Ascending aorta (tissue), 2 donors: ENCODE results near the gene PROB1. TPM values are rescaled to one million over a fixed set of nuclear protein-coding genes. Genes with fewer than 3 reads are reported as not detected.
A peak's percentile ranks its signal among the peaks of the same experiment; 100 is the strongest.

ENCODE experiments used
- DNase-seq, 2 donors: peaks; one replicate each; pipeline ENCODE4 v3.0.0-alpha.2; 2019; ENCODE audit warnings: low spot score in 2 of 2
- H3K27ac ChIP-seq, 2 donors: fragments of 200-600 bp; sonication (generic); one replicate each; pipeline ENCODE4 v1.5.1; 2016 to 2017; ENCODE audit warnings: mild to moderate bottlenecking in 1 of 2
- H3K27me3 ChIP-seq: fragments of 200-600 bp; sonication (generic); one replicate; pipeline ENCODE4 v1.5.1; 2017
- H3K36me3 ChIP-seq, 2 donors: fragments of 200-600 bp; sonication (generic); one replicate each; pipeline ENCODE4 v1.5.1; 2016
- H3K4me1 ChIP-seq, 2 donors: fragments of 200-600 bp; sonication (generic); one replicate each; pipeline ENCODE4 v1.5.1; 2016 to 2017; ENCODE audit warnings: mild to moderate bottlenecking in 1 of 2
- H3K4me3 ChIP-seq, 2 donors: fragments of 200-600 bp; sonication (generic); one replicate each; pipeline ENCODE4 v1.5.1; 2016 to 2017; ENCODE audit warnings: mild to moderate bottlenecking in 1 of 2
- H3K9me3 ChIP-seq, 2 donors: fragments of 200-600 bp; sonication (generic); one replicate each; pipeline ENCODE4 v1.5.1; 2016
- CTCF ChIP-seq, 3 experiments: fragments of 200-600 bp in 2 of 3; fragments of 450-650 bp in 1 of 3; sonication (generic) in 2 of 3; IDR thresholded peaks; one replicate each; pipeline ENCODE4 v1.5.1; 2016 to 2019; ENCODE audit warnings: antibody characterized with exemption in 3 of 3, mild to moderate bottlenecking in 1 of 3, moderate library complexity in 1 of 3
- intact Hi-C: fragments of 100-400 bp; cut with DNase I; formaldehyde crosslinking; loops from one replicate; pipeline ENCODE4 v1.15.1; 2023
- total RNA-seq: library from RNA; depleted of rRNA; stranded (reverse); fragments of >200 nt; gene quantifications from one replicate; pipeline ENCODE4 v1.1.0, GENCODE V29; 2016

PROB1 gene
- total RNA-seq, 1 donor from 2014 or later: 4.3 TPM

DNA sequence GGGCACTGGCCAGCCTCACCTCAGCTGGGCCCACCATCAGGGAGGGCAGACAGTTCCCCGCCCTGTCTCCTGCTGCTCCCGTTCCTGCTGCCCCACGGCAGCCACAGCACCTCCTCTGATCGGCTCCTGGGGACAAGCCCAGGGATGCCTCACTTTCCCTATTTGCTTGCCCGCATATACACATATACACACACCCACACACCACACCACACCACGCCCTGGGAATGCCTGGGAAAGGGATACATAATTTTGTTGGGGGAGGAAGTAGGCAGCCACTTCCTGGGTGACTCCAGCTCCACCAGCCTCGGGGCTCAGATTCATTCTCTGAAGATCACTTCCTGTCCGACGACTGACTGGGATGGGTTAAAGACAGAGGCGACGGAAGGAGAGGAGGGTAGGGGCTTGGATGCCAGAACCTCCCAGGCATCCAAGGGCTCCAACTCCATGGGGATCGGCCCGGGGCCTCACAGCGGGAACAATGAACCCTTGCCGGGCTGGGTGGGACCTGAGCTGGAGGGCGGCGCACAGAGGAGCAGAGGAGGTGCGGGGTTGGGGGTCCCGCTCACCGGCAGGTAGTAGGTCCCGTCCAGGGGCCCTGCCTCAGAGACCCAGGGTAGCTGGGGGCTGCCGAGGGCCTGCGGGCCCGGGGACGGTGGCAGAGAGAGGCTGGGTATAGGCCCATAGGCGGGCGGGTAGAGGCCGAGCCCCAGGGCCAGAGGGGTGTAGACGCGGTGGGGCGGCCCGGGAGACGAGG is 3.2 kb downstream of the PROB1 start:
- Histone ChIP-seq H3K4me3 (peak overlapping the region in 1 of 2 donors; percentile 65), H3K4me1 (peaks cover 3 to 28% of the 10 kb centered on the region in 2 donors), H3K27me3 (no peaks in the 10 kb centered on the region), H3K27ac (no peak overlapping the region), H3K9me3 (no peaks in the 10 kb centered on the region), H3K36me3 (no peaks in the 10 kb centered on the region)
- TF ChIP-seq CTCF (IDR thresholded peaks at IDR 0.05): no peak
- DNase-seq: no peak
- intact Hi-C loops: no loop called here

DNA sequence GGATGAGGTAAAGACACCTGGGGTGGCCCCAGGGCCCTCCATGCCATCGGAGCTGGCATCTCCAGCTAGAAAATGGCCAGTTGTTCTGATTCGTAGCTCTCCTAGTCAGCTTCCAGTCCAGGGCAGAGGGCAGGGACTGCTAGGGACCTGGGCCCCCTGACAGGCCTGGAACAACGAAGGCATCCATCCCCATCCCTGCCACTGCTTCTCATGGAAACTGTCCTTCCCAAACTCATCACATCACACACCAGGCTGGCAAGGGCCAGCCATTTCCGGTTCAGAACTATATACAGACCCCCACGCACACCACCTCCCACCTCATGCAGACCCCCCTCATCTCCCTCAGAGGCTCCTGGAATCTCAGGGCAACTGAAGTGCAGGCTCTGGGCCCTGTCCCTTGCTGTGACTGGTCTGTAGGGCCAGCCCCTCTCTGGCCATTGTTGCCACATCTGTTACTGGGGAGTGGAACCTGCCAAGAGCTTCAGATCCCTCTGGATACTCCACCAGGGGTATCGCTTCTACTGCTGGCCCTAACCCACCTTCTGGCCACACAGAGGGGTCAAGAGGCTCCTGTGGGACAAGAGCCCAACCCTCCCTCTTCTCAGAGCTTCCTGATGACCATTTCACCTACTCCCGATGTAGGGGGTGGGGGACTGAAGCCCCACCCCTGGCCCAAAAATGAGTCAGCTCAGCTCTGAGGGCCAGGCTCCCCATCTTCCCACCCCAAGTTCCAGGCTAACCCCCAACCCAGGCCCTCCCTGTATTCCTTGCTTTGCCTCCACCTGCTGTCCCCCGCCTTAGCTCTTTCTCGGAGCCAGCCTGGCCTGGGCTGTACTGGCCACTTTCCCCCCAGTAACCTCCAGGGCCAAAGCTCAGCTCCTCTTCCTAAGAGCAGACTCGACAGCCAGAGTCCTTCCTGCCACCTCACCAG is 4.0 kb downstream of the PROB1 start:
- Histone ChIP-seq H3K9me3 (no peaks in the 10 kb centered on the region), H3K4me3 (no peak overlapping the region), H3K36me3 (no peaks in the 10 kb centered on the region), H3K4me1 (peaks cover 3 to 28% of the 10 kb centered on the region in 2 donors), H3K27ac (no peak overlapping the region), H3K27me3 (no peaks in the 10 kb centered on the region)
- no peak for TF ChIP-seq CTCF (IDR thresholded peaks at IDR 0.05)
- DNase-seq: no peak
- intact Hi-C loops: no loop called here

DNA sequence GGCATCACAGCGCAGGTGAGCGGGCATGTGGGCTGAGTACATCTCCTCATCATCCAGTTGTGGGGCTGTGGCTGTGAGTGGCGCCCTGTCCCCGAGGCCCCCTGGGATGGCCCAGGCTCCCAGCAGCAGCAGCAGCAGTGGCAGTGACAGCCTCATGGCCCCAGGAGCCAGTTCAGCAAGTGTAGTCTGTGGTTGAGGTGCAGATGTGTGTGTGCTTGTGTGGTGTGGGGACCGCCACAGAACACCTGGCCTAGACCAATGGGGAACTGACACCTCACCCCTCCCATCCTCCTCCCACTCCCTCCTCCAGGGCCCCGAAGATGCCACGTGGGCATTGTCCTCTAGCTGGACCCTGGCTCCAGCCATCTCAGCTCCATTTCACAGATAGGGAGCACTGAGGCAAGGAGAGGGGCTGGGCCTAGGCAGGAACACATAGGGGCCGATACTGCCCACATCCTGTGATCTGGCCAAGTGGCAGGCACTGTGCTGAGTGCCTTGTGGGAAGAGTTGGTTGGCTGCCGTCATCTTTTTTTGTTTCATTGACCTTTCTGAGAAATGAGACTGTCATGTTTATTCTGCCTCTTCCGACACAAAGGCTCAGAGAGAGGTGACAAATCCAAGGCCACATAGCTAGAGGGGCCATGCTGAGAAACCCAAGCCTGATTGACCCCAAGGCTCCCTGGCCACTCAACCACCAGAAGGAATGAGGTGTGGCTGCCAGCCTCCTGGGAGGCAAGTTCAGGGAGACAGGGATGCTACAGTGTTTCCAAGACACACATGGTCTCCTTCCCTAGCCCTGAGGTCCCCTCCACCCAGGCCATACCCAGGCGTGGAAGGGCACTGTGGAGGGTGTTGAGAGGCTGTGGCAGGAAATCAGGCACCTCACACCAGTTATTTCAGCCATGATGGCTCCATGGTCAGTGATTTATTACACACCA is 4.9 kb downstream of the PROB1 start, which contains the start of gene MZB1:
Gene MZB1 (minus strand): TSS at position 213 of the 938 bp plus-strand sequence. CDS start 57 bp downstream, at position 156.
- Histone ChIP-seq H3K27me3 (no peaks in the 10 kb centered on the region), H3K9me3 (no peaks in the 10 kb centered on the region), H3K36me3 (no peaks in the 10 kb centered on the region), H3K4me3 (no peak within 1 kb of the TSS), H3K27ac (no peak within 1 kb of the TSS), H3K4me1 (peaks cover 3 to 26% of the 10 kb centered on the region in 2 donors)
- TF ChIP-seq CTCF (IDR thresholded peaks at IDR 0.05): no peak
- intact Hi-C loops: no loop called here
- no peak for DNase-seq

DNA sequence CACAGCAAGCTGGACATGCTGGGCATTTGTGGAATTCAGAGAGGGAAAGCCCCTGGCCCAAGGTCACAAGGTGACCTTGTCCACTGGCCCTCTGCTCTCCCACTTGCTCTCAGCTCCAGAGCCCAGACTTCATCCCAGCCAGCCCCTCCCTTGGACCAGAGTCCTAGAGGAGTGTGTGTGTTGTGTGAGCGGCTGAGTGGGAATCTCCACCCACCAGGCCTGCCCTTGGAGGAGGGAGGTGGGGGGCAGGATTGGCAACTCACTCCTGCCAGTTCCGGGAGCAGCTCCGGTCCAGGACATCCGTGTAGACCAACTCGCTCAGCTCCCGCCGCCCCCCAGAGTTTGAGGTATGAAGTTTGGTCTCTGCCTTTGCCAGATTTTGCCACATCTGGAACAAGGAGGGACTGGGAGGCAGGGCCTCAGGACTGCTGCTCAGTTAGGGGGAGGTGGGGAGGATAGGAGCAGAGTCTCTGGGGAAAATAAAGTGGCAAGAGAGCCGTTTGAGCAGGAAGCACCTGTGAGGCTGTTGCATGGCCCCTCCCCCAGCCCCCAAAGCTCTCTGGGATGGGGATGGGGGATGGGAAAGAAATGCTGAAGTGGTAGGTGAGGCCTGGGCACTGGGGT is 6.6 kb downstream of the PROB1 start:
- Histone ChIP-seq H3K4me3 (no peak overlapping the region), H3K9me3 (no peaks in the 10 kb centered on the region), H3K27ac (no peak overlapping the region), H3K4me1 (peaks cover 3 to 10% of the 10 kb centered on the region in 2 donors), H3K27me3 (no peaks in the 10 kb centered on the region), H3K36me3 (no peaks in the 10 kb centered on the region)
- DNase-seq: no peak
- no peak for TF ChIP-seq CTCF (IDR thresholded peaks at IDR 0.05)
- intact Hi-C loops: no loop called here
